ENCODE results near the gene ADSS1.

The ADSS1 gene

DNA sequence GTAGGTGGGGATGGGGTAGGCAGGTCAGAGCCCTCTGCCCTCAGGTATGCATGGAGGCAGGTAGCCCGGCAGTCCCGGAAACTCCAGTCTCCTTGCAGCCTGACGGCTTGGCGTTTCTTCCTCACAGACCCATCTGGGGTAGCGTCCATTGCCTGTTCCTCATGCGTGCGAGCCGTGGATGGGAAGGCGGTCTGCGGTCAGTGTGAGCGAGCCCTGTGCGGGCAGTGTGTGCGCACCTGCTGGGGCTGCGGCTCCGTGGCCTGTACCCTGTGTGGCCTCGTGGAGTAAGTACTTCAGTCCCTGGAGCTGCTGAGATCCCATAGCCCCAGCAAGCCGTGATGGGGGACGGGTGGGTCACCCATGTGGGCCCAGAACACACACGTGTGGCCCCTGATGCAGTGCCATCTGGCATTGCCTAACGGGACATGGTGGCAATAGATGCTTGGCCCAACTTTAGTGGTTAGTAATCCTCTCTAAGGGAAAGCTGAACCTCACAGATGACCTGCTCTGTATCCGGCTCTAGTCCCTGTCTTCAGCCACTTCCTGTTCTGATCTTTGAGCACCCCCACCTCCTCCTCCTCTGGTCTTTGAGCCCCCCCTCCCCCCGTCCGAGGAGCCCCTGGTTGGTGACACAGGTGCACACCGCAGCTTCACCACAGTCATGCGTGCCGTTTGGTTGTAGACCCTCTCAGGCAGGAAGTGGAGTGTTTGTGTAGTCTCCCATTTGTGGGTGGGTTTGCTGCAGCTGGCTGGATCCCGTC, 32.6 kb downstream of the ADSS1 start:
- ATAC-seq (ENCODE audit: low read depth) = no peak
- Mint-ChIP-seq H3K27me3 (no peaks in the 10 kb centered on the region), H3K4me3 (no peak overlapping the region), H3K4me1 (peaks cover 25% of the 10 kb centered on the region), H3K9me3 (no peaks in the 10 kb centered on the region), H3K36me3 (peaks cover 27% of the 10 kb centered on the region), H3K27ac (no peak overlapping the region)
- no peak for DNase-seq (ENCODE audit: low spot score in 2 of 2)

DNA sequence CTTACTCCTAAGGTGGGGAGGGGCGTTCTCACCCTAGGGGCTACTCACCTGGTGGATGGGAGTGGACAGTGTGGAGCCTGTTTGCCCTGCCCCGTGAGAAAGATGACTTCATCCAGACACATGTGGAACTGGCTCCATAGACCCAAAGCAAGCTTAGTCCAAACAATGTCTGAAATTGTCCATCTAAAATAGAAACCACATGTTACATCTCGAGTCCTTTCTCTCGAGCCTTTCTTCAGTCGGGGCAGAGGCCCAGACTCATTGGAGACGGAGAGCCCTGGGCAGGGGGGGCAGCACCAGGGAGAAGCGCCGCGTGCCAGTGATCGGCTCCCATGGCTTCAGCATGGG, 33.2 kb downstream of the ADSS1 start:
- DNase-seq (ENCODE audit: low spot score in 2 of 2) (no peak), ATAC-seq (ENCODE audit: low read depth) (no peak)
- no peak overlapping the region for H3K27ac Mint-ChIP-seq
- H3K36me3 Mint-ChIP-seq = peaks cover 32% of the 10 kb centered on the region
- no peak overlapping the region for H3K4me3 Mint-ChIP-seq
- peaks cover 2% of the 10 kb centered on the region for H3K9me3 Mint-ChIP-seq
- peaks cover 25% of the 10 kb centered on the region for H3K4me1 Mint-ChIP-seq
- H3K27me3 Mint-ChIP-seq = no peaks in the 10 kb centered on the region

GRCh38 chr14:104757681-104758392, 33.8 kb downstream of the ADSS1 start:
- Mint-ChIP-seq H3K4me3 (no peak overlapping the region), H3K4me1 (peaks cover 25% of the 10 kb centered on the region), H3K36me3 (peaks cover 34% of the 10 kb centered on the region), H3K27ac (no peak overlapping the region), H3K9me3 (peaks cover 4% of the 10 kb centered on the region), H3K27me3 (no peaks in the 10 kb centered on the region)
- DNase-seq (ENCODE audit: low spot score in 2 of 2) (no peak), ATAC-seq (ENCODE audit: low read depth) (no peak)

- Mint-ChIP-seq H3K27ac (no peak overlapping the region), H3K27me3 (no peaks in the 10 kb centered on the region), H3K36me3 (peaks cover 34% of the 10 kb centered on the region), H3K4me1 (peaks cover 16% of the 10 kb centered on the region), H3K4me3 (no peak overlapping the region), H3K9me3 (peaks cover 4% of the 10 kb centered on the region)
- DNase-seq (ENCODE audit: low spot score in 2 of 2) (no peak), ATAC-seq (ENCODE audit: low read depth) (no peak)
These were observed 35.2 kb downstream of the ADSS1 start for GRCh38 chr14:104758981-104759969.

DNA sequence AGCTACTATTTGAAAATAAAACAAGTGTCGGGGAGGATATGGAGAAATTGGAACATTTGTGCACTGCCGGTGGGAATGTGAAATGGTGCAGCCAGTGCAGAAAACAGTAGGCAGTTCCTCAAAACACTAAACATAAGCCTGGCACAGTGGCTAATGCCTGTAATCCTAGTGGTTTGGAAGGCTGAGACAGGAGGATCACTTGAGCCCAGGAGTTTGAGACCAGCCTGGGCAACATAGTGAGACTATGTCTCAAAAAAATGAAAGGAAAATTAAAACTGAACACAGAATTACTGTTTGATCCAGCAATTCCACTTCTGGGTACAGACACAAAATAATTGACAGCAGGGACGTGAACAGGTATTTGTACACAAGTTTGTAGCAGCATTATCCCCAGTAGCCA, 41.5 kb downstream of the ADSS1 start:
- Mint-ChIP-seq H3K9me3 (peaks cover 5% of the 10 kb centered on the region), H3K36me3 (peaks cover 21% of the 10 kb centered on the region), H3K27me3 (no peaks in the 10 kb centered on the region), H3K4me3 (no peak overlapping the region), H3K4me1 (peaks cover 3% of the 10 kb centered on the region), H3K27ac (no peak overlapping the region)
- DNase-seq (ENCODE audit: low spot score in 2 of 2) = no peak
- no peak for ATAC-seq (ENCODE audit: low read depth)

DNA sequence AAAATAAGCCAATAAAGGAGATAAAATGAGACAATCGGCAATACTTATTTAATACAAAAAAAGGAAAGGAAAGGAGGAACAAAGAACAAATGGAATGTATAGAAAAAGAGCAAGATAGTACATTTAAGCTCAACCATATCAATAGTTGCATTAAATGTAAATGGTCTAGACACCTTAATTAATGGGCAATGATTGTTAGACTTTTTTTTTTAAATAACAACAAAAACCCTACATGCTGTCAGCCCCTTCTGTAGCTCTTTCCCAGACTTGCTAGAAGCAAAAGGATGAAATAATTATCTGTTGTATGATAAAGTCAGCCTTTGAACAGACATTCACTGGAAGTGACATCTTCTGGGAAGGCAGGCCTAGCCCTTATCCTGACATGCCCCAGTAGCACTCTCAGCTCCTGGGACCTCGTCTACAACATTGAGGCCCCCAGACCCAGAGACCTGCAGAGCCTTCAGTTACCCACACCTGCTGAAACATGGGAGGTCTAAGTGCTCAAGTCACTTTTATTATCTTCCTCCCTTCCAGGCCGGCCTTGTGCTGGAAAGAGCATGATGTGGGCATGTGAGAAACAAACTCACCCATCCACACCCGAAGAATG, 42.3 kb downstream of the ADSS1 start:
- peaks cover 5% of the 10 kb centered on the region for H3K9me3 Mint-ChIP-seq
- peaks cover 19% of the 10 kb centered on the region for H3K36me3 Mint-ChIP-seq
- no peak for ATAC-seq (ENCODE audit: low read depth)
- H3K4me1 Mint-ChIP-seq = peaks cover 3% of the 10 kb centered on the region
- no peak overlapping the region for H3K27ac Mint-ChIP-seq
- no peak for DNase-seq (ENCODE audit: low spot score in 2 of 2)
- no peaks in the 10 kb centered on the region for H3K27me3 Mint-ChIP-seq
- no peak overlapping the region for H3K4me3 Mint-ChIP-seq

DNA sequence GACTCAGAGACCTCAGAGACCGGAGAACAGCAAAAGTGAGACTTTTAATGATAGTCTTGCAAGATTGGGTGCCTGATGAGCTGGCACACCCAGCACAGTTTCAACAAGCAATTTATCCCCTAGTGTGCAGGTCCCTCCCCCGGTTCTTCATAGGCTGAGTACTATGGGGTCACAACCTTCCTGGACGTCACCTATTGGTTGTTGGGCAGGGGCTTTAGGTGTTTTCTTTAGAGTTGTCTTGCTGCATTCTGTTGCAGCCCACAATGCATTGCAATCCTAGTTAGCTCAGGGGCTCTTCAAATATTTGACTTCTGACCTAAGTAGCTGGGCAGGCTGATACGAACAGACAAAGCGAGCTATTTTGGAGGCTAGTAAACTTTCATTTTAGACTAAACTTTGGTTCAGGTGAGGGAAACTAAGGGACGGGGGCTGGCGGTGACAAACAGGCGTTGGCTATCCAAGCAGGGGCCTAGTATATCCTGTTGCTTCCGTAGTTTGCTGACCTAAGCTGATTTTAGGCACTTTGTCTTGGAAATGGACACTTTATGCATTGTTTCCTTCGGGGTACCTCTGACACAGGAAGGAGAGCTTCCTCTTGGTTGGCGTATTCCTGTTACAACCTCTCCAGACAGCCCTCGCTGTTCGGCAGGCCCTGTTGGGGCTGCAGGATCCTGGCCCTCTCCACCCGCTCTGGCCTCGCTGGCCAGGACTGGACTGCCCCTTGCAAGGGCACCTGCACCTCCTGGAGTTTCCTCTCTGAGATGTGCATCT, 43.0 kb downstream of the ADSS1 start:
- ATAC-seq (ENCODE audit: low read depth) = no peak
- Mint-ChIP-seq H3K27me3 (no peaks in the 10 kb centered on the region), H3K4me3 (no peak overlapping the region), H3K27ac (no peak overlapping the region), H3K4me1 (peaks cover 3% of the 10 kb centered on the region), H3K36me3 (peaks cover 19% of the 10 kb centered on the region), H3K9me3 (peaks cover 4% of the 10 kb centered on the region)
- DNase-seq (ENCODE audit: low spot score in 2 of 2) = no peak

- no peak for DNase-seq (ENCODE audit: low spot score in 2 of 2)
- ATAC-seq (ENCODE audit: low read depth) = no peak
- Mint-ChIP-seq H3K9me3 (peaks cover 2% of the 10 kb centered on the region), H3K36me3 (peaks cover 16% of the 10 kb centered on the region), H3K27me3 (no peaks in the 10 kb centered on the region), H3K4me1 (peaks cover 3% of the 10 kb centered on the region), H3K27ac (no peak overlapping the region), H3K4me3 (no peak overlapping the region)
These were observed 43.5 kb downstream of the ADSS1 start for GRCh38 chr14:104767634-104767918.

GRCh38 chr14:104768437-104769323, 44.7 kb downstream of the ADSS1 start:
- Mint-ChIP-seq H3K36me3 (peaks cover 19% of the 10 kb centered on the region), H3K27ac (no peak overlapping the region), H3K27me3 (no peaks in the 10 kb centered on the region), H3K4me3 (no peak overlapping the region), H3K4me1 (peaks cover 3% of the 10 kb centered on the region), H3K9me3 (peaks cover 2% of the 10 kb centered on the region)
- DNase-seq (ENCODE audit: low spot score in 2 of 2) = peak; percentile 90 to 99
- ATAC-seq (ENCODE audit: low read depth) = peak; percentile 94

DNA sequence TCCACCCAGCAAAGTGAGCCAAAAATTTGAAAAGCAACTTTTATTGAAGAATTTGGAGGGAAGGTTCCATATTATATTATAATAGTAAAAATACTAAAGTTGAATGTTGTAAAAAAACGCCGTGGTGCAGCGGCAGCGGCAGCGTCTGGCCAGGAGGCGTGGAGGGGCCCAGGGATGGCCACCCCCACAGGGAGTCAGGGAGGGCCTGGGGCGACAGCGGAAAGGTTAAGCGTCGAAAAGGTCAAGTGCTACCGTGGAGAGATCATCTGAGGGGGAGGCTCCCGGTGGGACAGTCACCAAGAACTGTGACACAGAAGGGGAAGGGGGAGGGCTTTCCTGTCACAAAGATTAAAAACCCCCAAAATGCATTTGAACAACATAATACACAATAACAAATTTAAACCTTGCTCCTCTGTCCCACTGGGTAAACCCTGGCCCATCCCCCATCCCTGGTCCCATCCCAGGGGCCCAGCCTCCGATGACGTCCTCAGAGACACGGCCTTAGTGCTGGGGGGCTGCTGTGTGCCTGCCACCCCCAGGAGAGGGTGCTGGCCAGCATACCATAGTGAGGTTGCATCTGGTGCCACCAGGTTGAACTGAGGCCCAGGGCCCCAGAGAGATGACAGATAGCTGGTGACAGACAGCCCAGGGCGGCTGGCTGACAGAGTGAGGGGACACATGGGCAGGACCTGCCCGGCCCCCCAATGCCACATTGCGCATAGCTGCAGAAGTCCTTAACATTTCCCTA, 45.5 kb downstream of the ADSS1 start:
- Mint-ChIP-seq H3K4me1 (peaks cover 3% of the 10 kb centered on the region), H3K27me3 (no peaks in the 10 kb centered on the region), H3K4me3 (no peak overlapping the region), H3K36me3 (peaks cover 19% of the 10 kb centered on the region), H3K9me3 (peaks cover 2% of the 10 kb centered on the region), H3K27ac (no peak overlapping the region)
- DNase-seq (ENCODE audit: low spot score in 2 of 2) = no peak
- no peak for ATAC-seq (ENCODE audit: low read depth)

DNA sequence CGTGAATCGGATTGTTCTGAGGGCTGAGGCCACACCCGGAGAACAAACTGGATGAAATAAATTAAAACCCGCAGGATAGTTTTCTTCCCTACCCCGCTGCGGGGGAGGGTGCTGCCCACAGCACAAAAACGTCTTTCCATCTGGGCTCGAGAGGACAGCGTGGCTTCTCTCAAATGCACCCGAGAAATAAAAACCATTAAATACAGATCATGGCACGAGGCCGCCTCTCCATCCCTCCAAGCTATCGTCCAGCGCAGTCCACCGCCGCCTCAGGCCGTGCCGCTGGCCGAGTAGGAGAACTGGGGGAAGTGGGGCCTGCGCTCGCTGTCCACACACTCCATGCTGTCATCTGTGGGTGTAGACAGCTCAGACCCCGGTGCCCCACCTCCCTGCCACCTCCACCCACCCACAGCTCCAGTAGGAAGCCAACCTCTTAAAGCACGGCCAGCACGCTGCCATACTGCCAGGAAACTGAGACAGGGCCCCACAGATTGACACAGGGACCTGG, 46.1 kb downstream of the ADSS1 start:
- DNase-seq (ENCODE audit: low spot score in 2 of 2) (no peak), ATAC-seq (ENCODE audit: low read depth) (no peak)
- Mint-ChIP-seq H3K9me3 (peaks cover 2% of the 10 kb centered on the region), H3K36me3 (peaks cover 19% of the 10 kb centered on the region), H3K4me3 (no peak overlapping the region), H3K27me3 (no peaks in the 10 kb centered on the region), H3K4me1 (peaks cover 3% of the 10 kb centered on the region), H3K27ac (no peak overlapping the region)

DNA sequence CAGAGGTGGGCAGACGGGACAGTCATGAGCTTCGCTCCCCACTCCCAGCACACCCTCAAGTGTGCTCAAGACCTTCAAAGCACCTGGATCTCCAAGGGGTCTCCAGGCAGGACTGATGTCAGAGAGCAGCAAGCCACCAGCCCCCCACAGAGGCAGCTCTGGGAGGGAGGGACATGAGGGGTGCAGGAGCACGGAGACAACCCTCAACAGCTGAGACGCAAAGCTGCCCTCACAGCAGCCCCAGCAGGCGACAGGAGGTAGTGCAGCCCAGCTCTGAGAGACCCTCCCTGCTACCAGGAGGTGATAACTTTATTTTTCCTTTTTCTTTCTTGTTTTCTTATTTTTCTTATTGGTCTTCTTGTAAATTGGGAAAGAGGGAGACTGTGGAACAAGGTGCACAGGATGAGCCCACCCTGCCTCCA, 46.8 kb downstream of the ADSS1 start:
- Mint-ChIP-seq H3K27me3 (no peaks in the 10 kb centered on the region), H3K9me3 (peaks cover 2% of the 10 kb centered on the region), H3K27ac (no peak overlapping the region), H3K4me3 (no peak overlapping the region), H3K4me1 (peaks cover 3% of the 10 kb centered on the region), H3K36me3 (peaks cover 18% of the 10 kb centered on the region)
- ATAC-seq (ENCODE audit: low read depth) = peak; percentile 23
- no peak for DNase-seq (ENCODE audit: low spot score in 2 of 2)

Data from memory B cell (primary cell).